HepG2 (cell line): ENCODE data around the gene CD244. TPM values are rescaled to one million over a fixed set of nuclear protein-coding genes. Genes with fewer than 3 reads are reported as not detected.

Source experiments
- ATAC-seq: fragments of 200-7000 bp; cut with Tn5 transposase; 3 replicates; pipeline ENCODE4 v1.9.1; 2020; ENCODE audit warnings: mild to moderate bottlenecking, moderate library complexity
- BruUV-seq: library from RNA; stranded (reverse); fragments of 400-500 nt; replicated peaks from 2 replicates; lab custom pipeline; 2021; lab: Mats Ljungman, UMichigan
- CTCF ChIA-PET: fragments of 300-600 bp; formaldehyde crosslinking; extraction: SDS; loops from one replicate; lab custom pipeline; 2021; ENCODE audit warnings: low total read pairs, inconsistent platforms, low intra/inter-chr PET ratio; lab: Yijun Ruan, JAX
- POLR2A ChIA-PET: fragments of 350-600 bp; sonication (Branson Sonifier 250); formaldehyde crosslinking; loops from one replicate; lab custom pipeline; 2020; ENCODE audit warnings: antibody characterized with exemption, inconsistent platforms; lab: Yijun Ruan, JAX
- DNase-seq: peaks from one replicate; pipeline ENCODE4 v3.0.0-alpha.2; 2015; ENCODE audit warnings: low spot score
- FAIRE-seq: peaks from 3 replicates; lab custom pipeline; 2011; peaks lifted over from hg19 to GRCh38; lab: Jason Lieb, UNC
- H2AFZ ChIP-seq: one replicate; pipeline ENCODE4 v1.6.1; 2011; ENCODE audit warnings: low read length, inconsistent platforms
- H3K27ac ChIP-seq: fragments of 300-600 bp; 3 replicates; pipeline ENCODE4 v1.8.0; 2011; ENCODE audit warnings: mixed run types, mild to moderate bottlenecking, mixed read lengths, low read length, inconsistent platforms; ENCODE audit not compliant: insufficient read depth; ENCODE audit errors: extremely low read length
- H3K27me3 ChIP-seq, 2 experiments: fragments of 200-600 bp in 1 of 2; 2 replicates in 1 of 2; 3 replicates in 1 of 2; pipeline versions ENCODE4 v1.6.0 to v1.8.0; 2011; ENCODE audit warnings: low read length in 2 of 2, mild to moderate bottlenecking in 2 of 2, moderate library complexity in 2 of 2, inconsistent platforms in 1 of 2; ENCODE audit not compliant: insufficient read depth in 2 of 2, control insufficient read depth in 1 of 2
- H3K36me3 ChIP-seq, 2 experiments: fragments of 200-600 bp in 1 of 2; replicated peaks in 1 of 2; 2 replicates in 1 of 2; 3 replicates in 1 of 2; pipeline versions ENCODE4 v1.5.1 to v1.8.0; 2011; ENCODE audit warnings: low read length in 2 of 2, inconsistent platforms in 1 of 2; ENCODE audit not compliant: insufficient read depth in 2 of 2, control insufficient read depth in 1 of 2
- H3K4me1 ChIP-seq: 2 replicates; pipeline ENCODE4 v1.5.1; 2012; ENCODE audit warnings: low read length, inconsistent platforms; ENCODE audit not compliant: insufficient read depth
- H3K4me2 ChIP-seq: 2 replicates; pipeline ENCODE4 v1.6.0; 2011; ENCODE audit warnings: low read depth, low read length, inconsistent platforms
- H3K4me3 ChIP-seq, 3 experiments: fragments of 200-600 bp in 1 of 3; sonication (generic), shearing (Covaris generic) in 1 of 3; replicated peaks in 1 of 3; 2 replicates each; pipeline ENCODE4 v1.5.1; 2011 to 2016; ENCODE audit warnings: low read length in 3 of 3, inconsistent platforms in 2 of 3, low read depth in 2 of 3, mild to moderate bottlenecking in 2 of 3, control low read depth in 1 of 3, mixed read lengths in 1 of 3; ENCODE audit not compliant: insufficient read depth in 1 of 3
- H3K79me2 ChIP-seq: one replicate; pipeline ENCODE4 v1.6.1; 2011; ENCODE audit warnings: low read length, inconsistent platforms; ENCODE audit not compliant: insufficient read depth
- H3K9ac ChIP-seq: 2 replicates; pipeline ENCODE4 v1.6.0; 2011; ENCODE audit warnings: mild to moderate bottlenecking, low read depth, low read length, inconsistent platforms; ENCODE audit not compliant: insufficient read depth
- H3K9me3 ChIP-seq: 2 replicates; pipeline ENCODE4 v1.5.1; 2012; ENCODE audit warnings: mild to moderate bottlenecking, low read length
- H4K20me1 ChIP-seq: 2 replicates; pipeline ENCODE4 v1.6.0; 2011; ENCODE audit warnings: inconsistent platforms, mild to moderate bottlenecking, low read length, moderate library complexity; ENCODE audit not compliant: insufficient read depth
- CC2D1A ChIP-seq: sonication (generic); formaldehyde crosslinking; IDR thresholded peaks from 2 replicates; pipeline ENCODE4 v1.8.1; 2023; ENCODE audit warnings: mild to moderate bottlenecking, missing genetic modification reagents
- HNRNPLL ChIP-seq: fragments of 200-400 bp; formaldehyde crosslinking; IDR thresholded peaks from 2 replicates; pipeline ENCODE4 v1.6.1; 2017; ENCODE audit warnings: mild to moderate bottlenecking, low read depth, low read length; ENCODE audit not compliant: poor library complexity, severe bottlenecking
- MIER3 ChIP-seq: IDR thresholded peaks from 2 replicates; pipeline ENCODE4 v1.6.1; 2016; ENCODE audit warnings: missing compliant biosample characterization, borderline replicate concordance
- ZBTB20 ChIP-seq: sonication (generic); formaldehyde crosslinking; IDR thresholded peaks from 2 replicates; pipeline ENCODE4 v1.8.1; 2023; ENCODE audit warnings: missing genetic modification reagents, low read depth, mild to moderate bottlenecking, borderline replicate concordance
- ZMAT3 ChIP-seq: sonication (generic); formaldehyde crosslinking; conservative IDR thresholded peaks from 2 replicates; pipeline ENCODE4 v1.7.0; 2021; ENCODE audit warnings: missing genetic modification reagents
- ZSCAN9 ChIP-seq: IDR thresholded peaks from 2 replicates; pipeline ENCODE4 v1.6.1; 2016; ENCODE audit warnings: borderline replicate concordance
- WGBS: methylation state at CpG from one replicate; pipeline ENCODE4 v1.1.6; 2017; ENCODE audit warnings: low lambda C conversion rate; 5-methylcytosine and 5-hydroxymethylcytosine counted together
- in situ Hi-C: cut with HindIII; loops from 2 replicates; pipeline ENCODE4 v1.10.0; 2017; ENCODE audit warnings: low pct_unique_long_range_greater_than_20kb; ENCODE audit not compliant: extremely low pct_ligation_motif_present
- intact Hi-C: fragments of 100-400 bp; cut with micrococcal nuclease; formaldehyde crosslinking; loops from one replicate; pipeline ENCODE4 v1.10.0; 2022; ENCODE audit not compliant: unreplicated experiment
- polyA plus RNA-seq, 8 experiments: library from polyadenylated mRNA; depleted of rRNA in 3 of 8; stranded (reverse) in 7 of 8; unstranded in 1 of 8; fragments of >200 nt; fragmentation: Illumina TruSeq in 4 of 8; extraction: Trizol in 4 of 8; gene quantifications; 2 replicates each; pipeline versions ENCODE4 v1.2.1 to v1.2.3, GENCODE V29; 2011 to 2016; ENCODE audit warnings: low read depth in 4 of 8, missing spikeins in 1 of 8, mixed read lengths in 1 of 8; ENCODE audit not compliant: insufficient read depth in 1 of 8
- total RNA-seq, 5 experiments: library from RNA; depleted of rRNA; stranded (reverse); fragments of >200 nt; fragmentation: Illumina TruSeq; extraction: Trizol; gene quantifications; 2 replicates each; pipeline ENCODE4 v1.2.3, GENCODE V29; 2016; ENCODE audit warnings: low read depth in 1 of 5

Gene CD244
- total and polyA plus RNA-seq, 2 of the 13 experiments (the other 11 are each of a cell fraction or from before 2014, with no cell fraction given), result 0.09 TPM; not detected in 1

DNA sequence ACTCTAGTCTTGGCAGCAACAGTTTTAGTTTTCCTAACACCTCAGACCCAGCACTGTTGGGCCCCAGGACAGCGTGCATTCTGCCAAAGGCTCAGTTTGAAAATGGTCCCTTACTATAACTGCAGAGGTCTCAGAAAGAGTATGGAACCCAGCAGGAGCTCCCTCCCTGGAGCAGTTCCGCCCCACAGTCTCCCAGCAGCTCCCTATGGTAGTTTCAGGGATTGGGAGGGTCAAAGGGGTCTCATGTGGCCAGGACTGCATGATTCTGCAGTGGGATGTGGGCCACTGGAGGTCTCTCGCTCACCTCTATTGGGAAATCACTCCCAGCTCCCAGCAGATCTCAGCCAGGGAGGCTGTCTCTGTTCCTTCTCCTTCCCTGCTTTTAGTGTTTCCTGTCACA lies 54.4 kb downstream of the CD244 start:
- Histone ChIP-seq H3K9me3 (peaks cover 12% of the 10 kb centered on the region; the same call in 1 of the 2 replicates), H3K79me2 (no peaks in the 10 kb centered on the region), H3K4me1 (no peaks in the 10 kb centered on the region), H4K20me1 (no peaks in the 10 kb centered on the region), H3K4me2 (no peak overlapping the region), H3K9ac (no peak overlapping the region), H2AFZ (no peak overlapping the region), H3K4me3 (no peak overlapping the region), H3K27me3 (no peaks in the 10 kb centered on the region; a peak in 1 of 5 replicates), H3K27ac (no peak overlapping the region), H3K36me3 (no peaks in the 10 kb centered on the region)
- POLR2A ChIA-PET, result no interaction called here
- CTCF ChIA-PET, result no interaction called here
- ATAC-seq (no peak), DNase-seq (no peak), FAIRE-seq (no peak)
- in situ Hi-C loops, result no loop called here
- intact Hi-C loops, result no loop called here
- no TSS peak for BruUV-seq
- TF ChIP-seq MIER3 (CRISPR knock-in tag) (no peak), CC2D1A (CRISPR knock-in tag) (no peak)
- 13% methylated on average over 1 of the region's 3 CpGs for WGBS

GRCh38 chr1:160807738-160808137 lies 54.9 kb downstream of the CD244 start:
- ChIA-PET POLR2A (no interaction called here), CTCF (no interaction called here)
- no peak overlapping the region for H2AFZ ChIP-seq
- intact Hi-C loops (no loop called here), in situ Hi-C loops (no loop called here)
- no peaks in the 10 kb centered on the region; a peak in 1 of 5 replicates for H3K27me3 ChIP-seq
- no peak for FAIRE-seq
- TF ChIP-seq ZSCAN9 (CRISPR knock-in tag), result no peak
- TF ChIP-seq ZMAT3 (CRISPR knock-in tag), result no peak
- no peak for TF ChIP-seq ZBTB20 (CRISPR knock-in tag)
- no peak for TF ChIP-seq HNRNPLL
- no peak overlapping the region for H3K4me3 ChIP-seq
- no peak for ATAC-seq
- H3K9me3 ChIP-seq, result peaks cover 12% of the 10 kb centered on the region; the same call in 1 of the 2 replicates
- H3K4me1 ChIP-seq, result no peaks in the 10 kb centered on the region
- no peak overlapping the region for H3K27ac ChIP-seq
- BruUV-seq, result no TSS peak
- H3K9ac ChIP-seq, result no peak overlapping the region
- DNase-seq, result no peak
- H3K36me3 ChIP-seq, result no peaks in the 10 kb centered on the region
- H3K79me2 ChIP-seq, result no peaks in the 10 kb centered on the region
- H4K20me1 ChIP-seq, result no peaks in the 10 kb centered on the region
- no CpG with 5 or more reads among the region's 2 CpGs for WGBS
- no peak overlapping the region for H3K4me2 ChIP-seq
